SJCRH30 (cell line): ENCODE data around the gene LONRF2. TPM values are rescaled to one million over a fixed set of nuclear protein-coding genes. Genes with fewer than 3 reads are reported as not detected.
"Not testable (repeated sequence)": the region's sequence is repeated elsewhere in the genome, so short reads cannot be mapped to it uniquely, and the experiment has no call there.

Source experiments
- DNase-seq, 2 experiments: peaks; one replicate each; pipeline ENCODE4 v3.0.0-alpha.2; 2015 to 2020
- H3K27ac ChIP-seq: fragments of 250-450 bp; sonication (Bioruptor Pico); 2 replicates; pipeline ENCODE4 v1.5.1; 2020; ENCODE audit warnings: mild to moderate bottlenecking, moderate library complexity
- H3K27me3 ChIP-seq: fragments of 250-450 bp; sonication (Bioruptor Pico); 2 replicates; pipeline ENCODE4 v1.5.1; 2020; ENCODE audit warnings: mild to moderate bottlenecking, moderate library complexity
- H3K36me3 ChIP-seq: fragments of 250-450 bp; sonication (Bioruptor Pico); 2 replicates; pipeline ENCODE4 v1.5.1; 2020; ENCODE audit warnings: mild to moderate bottlenecking, moderate library complexity
- H3K4me1 ChIP-seq: fragments of 250-450 bp; sonication (Bioruptor Pico); 2 replicates; pipeline ENCODE4 v1.5.1; 2020; ENCODE audit warnings: mild to moderate bottlenecking, moderate library complexity
- H3K4me3 ChIP-seq: fragments of 250-450 bp; sonication (Bioruptor Pico); 2 replicates; pipeline ENCODE4 v1.5.1; 2020; ENCODE audit warnings: mild to moderate bottlenecking, moderate library complexity
- H3K9me3 ChIP-seq: fragments of 250-450 bp; sonication (Bioruptor Pico); replicated peaks from 2 replicates; pipeline ENCODE4 v1.5.1; 2020; ENCODE audit warnings: mild to moderate bottlenecking, moderate library complexity
- total RNA-seq: library from RNA; depleted of rRNA; stranded (reverse); fragments of >200 nt; shearing (Covaris generic); gene quantifications from 2 replicates; pipeline ENCODE4 v1.2.3, GENCODE V29; 2014; rRNA removed

Gene LONRF2
- not detected in 2 replicates for total RNA-seq

GRCh38 chr2:100321866-100322820 lies at the start of gene LONRF2:
TSS of gene LONRF2 (minus strand) at chr2:100322501. CDS start at chr2:100322093, 408 bp downstream.
- no peak for DNase-seq
- no peaks in the 10 kb centered on the region for H3K4me1 ChIP-seq
- no peaks in the 10 kb centered on the region for H3K27me3 ChIP-seq
- H3K27ac ChIP-seq: no peak within 1 kb of the TSS
- no peaks in the 10 kb centered on the region; the same call in 1 of the 2 replicates for H3K9me3 ChIP-seq
- H3K36me3 ChIP-seq: no peaks in the 10 kb centered on the region
- H3K4me3 ChIP-seq: no peak within 1 kb of the TSS

- DNase-seq: no peak
- no peak overlapping the region for H3K27ac ChIP-seq
- no peaks in the 10 kb centered on the region for H3K4me1 ChIP-seq
- H3K4me3 ChIP-seq: no peak overlapping the region
- no peaks in the 10 kb centered on the region; the same call in 1 of the 2 replicates for H3K9me3 ChIP-seq
- no peaks in the 10 kb centered on the region for H3K27me3 ChIP-seq
- no peaks in the 10 kb centered on the region for H3K36me3 ChIP-seq
Observed at GRCh38 chr2:100367163-100367562, 44.9 kb upstream of the LONRF2 start.

- H3K4me3 ChIP-seq: no peak overlapping the region
- no peaks in the 10 kb centered on the region for H3K36me3 ChIP-seq
- H3K4me1 ChIP-seq: no peaks in the 10 kb centered on the region
- no peak overlapping the region for H3K27ac ChIP-seq
- no peaks in the 10 kb centered on the region for H3K9me3 ChIP-seq
- H3K27me3 ChIP-seq: no peaks in the 10 kb centered on the region
- peak in 1 of 2 experiments; percentile 13 for DNase-seq
Observed at GRCh38 chr2:100365434-100365833, 43.1 kb upstream of the LONRF2 start.

GRCh38 chr2:100362269-100362668 lies 40.0 kb upstream of the LONRF2 start:
- not testable (repeated sequence) for H3K36me3 ChIP-seq, H3K27me3 ChIP-seq, H3K9me3 ChIP-seq, H3K4me3 ChIP-seq, H3K4me1 ChIP-seq, DNase-seq, H3K27ac ChIP-seq

GRCh38 chr2:100359576-100359975 lies 37.3 kb upstream of the LONRF2 start:
- H3K27me3 ChIP-seq: no peaks in the 10 kb centered on the region
- no peak for DNase-seq
- H3K27ac ChIP-seq: no peak overlapping the region
- H3K4me1 ChIP-seq: no peaks in the 10 kb centered on the region
- H3K9me3 ChIP-seq: no peaks in the 10 kb centered on the region
- no peak overlapping the region for H3K4me3 ChIP-seq
- H3K36me3 ChIP-seq: no peaks in the 10 kb centered on the region

- DNase-seq: no peak
Observed at GRCh38 chr2:100358554-100358953, 36.3 kb upstream of the LONRF2 start.

GRCh38 chr2:100352521-100352920 lies 30.2 kb upstream of the LONRF2 start:
- Histone ChIP-seq H3K27me3 (no peaks in the 10 kb centered on the region), H3K4me1 (no peaks in the 10 kb centered on the region), H3K27ac (no peak overlapping the region), H3K9me3 (no peaks in the 10 kb centered on the region), H3K36me3 (no peaks in the 10 kb centered on the region), H3K4me3 (no peak overlapping the region)
- no peak for DNase-seq

More at GRCh38 chr2:100358554-100358953, 36.3 kb upstream of the LONRF2 start:
- no peaks in the 10 kb centered on the region for H3K27me3 ChIP-seq
- H3K4me1 ChIP-seq: no peaks in the 10 kb centered on the region
- H3K36me3 ChIP-seq: no peaks in the 10 kb centered on the region
- H3K27ac ChIP-seq: no peak overlapping the region
- no peaks in the 10 kb centered on the region for H3K9me3 ChIP-seq
- H3K4me3 ChIP-seq: no peak overlapping the region

- DNase-seq: no peak
- no peaks in the 10 kb centered on the region for H3K9me3 ChIP-seq
- H3K27ac ChIP-seq: no peak overlapping the region
- H3K4me3 ChIP-seq: no peak overlapping the region
- no peaks in the 10 kb centered on the region for H3K27me3 ChIP-seq
- H3K36me3 ChIP-seq: no peaks in the 10 kb centered on the region
- no peaks in the 10 kb centered on the region for H3K4me1 ChIP-seq
Observed at GRCh38 chr2:100350661-100351185, 28.4 kb upstream of the LONRF2 start.

GRCh38 chr2:100345144-100345543 lies 22.8 kb upstream of the LONRF2 start:
- H3K27ac ChIP-seq, H3K4me1 ChIP-seq, H3K36me3 ChIP-seq, H3K27me3 ChIP-seq, DNase-seq, H3K9me3 ChIP-seq, H3K4me3 ChIP-seq: not testable (repeated sequence)

GRCh38 chr2:100344433-100344832 lies 22.1 kb upstream of the LONRF2 start:
- Histone ChIP-seq H3K4me3 (no peak overlapping the region), H3K36me3 (no peaks in the 10 kb centered on the region), H3K4me1 (no peaks in the 10 kb centered on the region), H3K27me3 (peaks cover 2% of the 10 kb centered on the region; the same call in 1 of the 2 replicates), H3K9me3 (no peaks in the 10 kb centered on the region), H3K27ac (no peak overlapping the region)
- no peak for DNase-seq

GRCh38 chr2:100342466-100342865 lies 20.2 kb upstream of the LONRF2 start:
- DNase-seq, H3K36me3 ChIP-seq, H3K27ac ChIP-seq, H3K4me3 ChIP-seq, H3K9me3 ChIP-seq, H3K27me3 ChIP-seq, H3K4me1 ChIP-seq: not testable (repeated sequence)

- no peaks in the 10 kb centered on the region for H3K4me1 ChIP-seq
- H3K27ac ChIP-seq: no peak overlapping the region
- H3K36me3 ChIP-seq: no peaks in the 10 kb centered on the region
- peaks cover 2% of the 10 kb centered on the region; the same call in 1 of the 2 replicates for H3K27me3 ChIP-seq
- no peak overlapping the region for H3K4me3 ChIP-seq
- no peaks in the 10 kb centered on the region for H3K9me3 ChIP-seq
- DNase-seq: no peak
Observed at GRCh38 chr2:100339823-100340222, 17.5 kb upstream of the LONRF2 start.

GRCh38 chr2:100334929-100335328 lies 12.6 kb upstream of the LONRF2 start:
- H3K4me1 ChIP-seq: no peaks in the 10 kb centered on the region
- H3K9me3 ChIP-seq: no peaks in the 10 kb centered on the region
- no peak for DNase-seq
- H3K4me3 ChIP-seq: no peak overlapping the region
- no peaks in the 10 kb centered on the region for H3K36me3 ChIP-seq
- no peak overlapping the region for H3K27ac ChIP-seq
- peaks cover 2% of the 10 kb centered on the region; the same call in 1 of the 2 replicates for H3K27me3 ChIP-seq

GRCh38 chr2:100327742-100328141 lies 5.4 kb upstream of the LONRF2 start:
- no peaks in the 10 kb centered on the region for H3K4me1 ChIP-seq
- DNase-seq: no peak

GRCh38 chr2:100321179-100321865 lies 979 bp downstream of the LONRF2 start:
- H3K27me3 ChIP-seq: no peaks in the 10 kb centered on the region
- no peaks in the 10 kb centered on the region for H3K36me3 ChIP-seq
- no peaks in the 10 kb centered on the region for H3K4me1 ChIP-seq
- H3K27ac ChIP-seq: no peak overlapping the region
- H3K9me3 ChIP-seq: no peaks in the 10 kb centered on the region; the same call in 1 of the 2 replicates
- H3K4me3 ChIP-seq: no peak overlapping the region
- DNase-seq: no peak

More at GRCh38 chr2:100327742-100328141, 5.4 kb upstream of the LONRF2 start:
- no peak overlapping the region for H3K4me3 ChIP-seq
- H3K9me3 ChIP-seq: no peaks in the 10 kb centered on the region
- no peaks in the 10 kb centered on the region for H3K27me3 ChIP-seq
- H3K27ac ChIP-seq: no peak overlapping the region
- no peaks in the 10 kb centered on the region for H3K36me3 ChIP-seq
